GM19035 (cell line): Measurements from ENCODE around the gene VWC2.

Experiments
- ATAC-seq: cut with Tn5 transposase; IDR thresholded peaks from one replicate; pipeline ENCODE4 v1.9.1; 2021; ENCODE audit not compliant: unreplicated experiment

Gene VWC2

GRCh38 chr7:49781996-49782395 is 8.6 kb downstream of the VWC2 start:
- ATAC-seq: no peak

GRCh38 chr7:49783446-49783845 is 10.0 kb downstream of the VWC2 start:
- no peak for ATAC-seq

GRCh38 chr7:49787980-49788379 is 14.5 kb downstream of the VWC2 start:
- ATAC-seq: no peak

GRCh38 chr7:49788455-49789059 is 15.1 kb downstream of the VWC2 start:
- ATAC-seq: no peak

- no peak for ATAC-seq
Measured at GRCh38 chr7:49789736-49790135, 16.3 kb downstream of the VWC2 start.

- ATAC-seq: no peak
Measured at GRCh38 chr7:49790209-49790608, 16.8 kb downstream of the VWC2 start.

GRCh38 chr7:49791088-49791741 is 17.8 kb downstream of the VWC2 start:
- ATAC-seq: peak; percentile 83

GRCh38 chr7:49797987-49798660 is 24.7 kb downstream of the VWC2 start:
- ATAC-seq: no peak

GRCh38 chr7:49800031-49800430 is 26.6 kb downstream of the VWC2 start:
- ATAC-seq: no peak

GRCh38 chr7:49802600-49802999 is 29.2 kb downstream of the VWC2 start:
- ATAC-seq: no peak

GRCh38 chr7:49803812-49804211 is 30.4 kb downstream of the VWC2 start:
- no peak for ATAC-seq

GRCh38 chr7:49805371-49806007 is 32.1 kb downstream of the VWC2 start:
- no peak for ATAC-seq

GRCh38 chr7:49812534-49812933 is 39.1 kb downstream of the VWC2 start:
- ATAC-seq: no peak

GRCh38 chr7:49817279-49817678 is 43.8 kb downstream of the VWC2 start:
- no peak for ATAC-seq

GRCh38 chr7:49821181-49821580 is 47.7 kb downstream of the VWC2 start:
- no peak for ATAC-seq

GRCh38 chr7:49822856-49823255 is 49.4 kb downstream of the VWC2 start:
- no peak for ATAC-seq

- ATAC-seq: no peak
Measured at GRCh38 chr7:49823566-49823965, 50.1 kb downstream of the VWC2 start.

- ATAC-seq: no peak
Measured at GRCh38 chr7:49839863-49840645, 66.6 kb downstream of the VWC2 start.

- no peak for ATAC-seq
Measured at GRCh38 chr7:49840751-49841405, 67.4 kb downstream of the VWC2 start.

GRCh38 chr7:49845626-49846025 is 72.2 kb downstream of the VWC2 start:
- ATAC-seq: no peak
